M059J (cell line): ENCODE measurements around the gene ABCA12. TPM values are rescaled to one million over a fixed set of nuclear protein-coding genes. Genes with fewer than 3 reads are reported as not detected.

Experiments
- DNase-seq: peaks from one replicate; pipeline ENCODE4 v3.0.0-alpha.2; 2012; ENCODE audit warnings: low read depth
- total RNA-seq: library from RNA; depleted of rRNA; stranded (reverse); fragments of >200 nt; shearing (Covaris generic); gene quantifications from 2 replicates; pipeline ENCODE4 v1.2.3, GENCODE V29; 2014

The ABCA12 gene
- total RNA-seq, 1 experiment from 2014 or later = 0.07 TPM

GRCh38 chr2:215034154-215034553 lies 104.3 kb downstream of the ABCA12 start:
- peak; percentile 4 for DNase-seq

GRCh38 chr2:215032153-215032552 lies 106.3 kb downstream of the ABCA12 start:
- no peak for DNase-seq

GRCh38 chr2:215031321-215031720 lies 107.1 kb downstream of the ABCA12 start:
- DNase-seq = no peak

GRCh38 chr2:215029936-215030335 lies 108.5 kb downstream of the ABCA12 start:
- no peak for DNase-seq

GRCh38 chr2:215028231-215028630 lies 110.2 kb downstream of the ABCA12 start:
- peak; percentile 66 for DNase-seq

GRCh38 chr2:215027779-215028178 lies 110.6 kb downstream of the ABCA12 start:
- peak; percentile 3 for DNase-seq

GRCh38 chr2:215022910-215023309 lies 115.5 kb downstream of the ABCA12 start:
- no peak for DNase-seq

GRCh38 chr2:215022418-215022817 lies 116.0 kb downstream of the ABCA12 start:
- DNase-seq = peak; percentile 57

GRCh38 chr2:215020283-215020682 lies 118.1 kb downstream of the ABCA12 start:
- no peak for DNase-seq

- DNase-seq = no peak
Observed at GRCh38 chr2:215019521-215020145, 118.8 kb downstream of the ABCA12 start.

GRCh38 chr2:215019085-215019484 lies 119.3 kb downstream of the ABCA12 start:
- DNase-seq = no peak

GRCh38 chr2:215015421-215015820 lies 123.0 kb downstream of the ABCA12 start:
- no peak for DNase-seq

GRCh38 chr2:215010390-215010789 lies 128.0 kb downstream of the ABCA12 start:
- no peak for DNase-seq

GRCh38 chr2:215003001-215003400 lies 135.4 kb downstream of the ABCA12 start:
- peak; percentile 25 for DNase-seq

- peak; percentile 54 for DNase-seq
Observed at GRCh38 chr2:215002500-215002899, 135.9 kb downstream of the ABCA12 start.

- DNase-seq = no peak
Observed at GRCh38 chr2:215000721-215001120, 137.7 kb downstream of the ABCA12 start.

GRCh38 chr2:214995926-214996670 lies 142.3 kb downstream of the ABCA12 start:
- DNase-seq = no peak

GRCh38 chr2:214995409-214995808 lies 143.0 kb downstream of the ABCA12 start:
- DNase-seq = no peak

GRCh38 chr2:214992911-214993310 lies 145.5 kb downstream of the ABCA12 start:
- DNase-seq = no peak

GRCh38 chr2:214989187-214989586 lies 149.2 kb downstream of the ABCA12 start:
- no peak for DNase-seq

GRCh38 chr2:214987261-214987660 lies 151.2 kb downstream of the ABCA12 start:
- DNase-seq = no peak

GRCh38 chr2:214985619-214986018 lies 152.8 kb downstream of the ABCA12 start:
- no peak for DNase-seq

GRCh38 chr2:214966420-214966819 lies 172.0 kb downstream of the ABCA12 start:
- DNase-seq = no peak
